K562 (cell line): Measurements from ENCODE around the gene DCXR. TPM values are rescaled to one million over a fixed set of nuclear protein-coding genes. Genes with fewer than 3 reads are reported as not detected.

Source experiments
- ATAC-seq: fragments of 200-7000 bp; cut with Tn5 transposase; 3 replicates; pipeline ENCODE4 v1.9.1; 2020; ENCODE audit warnings: moderate library complexity
- BruUV-seq: library from RNA; stranded (reverse); fragments of 400-500 nt; replicated peaks from 2 replicates; lab custom pipeline; 2021; lab: Mats Ljungman, UMichigan
- CTCF ChIA-PET: fragments of 300-600 bp; formaldehyde crosslinking; extraction: SDS; loops from one replicate; lab custom pipeline; 2021; ENCODE audit warnings: low intra/inter-chr PET ratio; lab: Yijun Ruan, JAX
- POLR2A ChIA-PET: fragments of 300-600, 350-650 bp; sonication (Branson Sonifier 250); formaldehyde crosslinking; extraction: SDS; loops from one replicate; lab custom pipeline; 2021; ENCODE audit warnings: antibody characterized with exemption, inconsistent platforms; lab: Yijun Ruan, JAX
- DNase-seq, 4 experiments: peaks; one replicate each; pipeline versions ENCODE4 v3.0.0 to v3.0.0-alpha.2; 2011 to 2018; ENCODE audit warnings: low spot score in 3 of 4, mixed read lengths in 3 of 4; ENCODE audit errors: extremely low read depth in 1 of 4
- FAIRE-seq: peaks from 2 replicates; lab custom pipeline; 2011; peaks lifted over from hg19 to GRCh38; lab: Jason Lieb, UNC
- H2AFZ ChIP-seq: 2 replicates; pipeline ENCODE4 v1.6.0; 2011; ENCODE audit warnings: low read depth, low read length, control low read depth, inconsistent platforms
- H3K27ac ChIP-seq: fragments of 200-600 bp; 3 replicates; pipeline ENCODE4 v1.8.0; 2011; ENCODE audit warnings: low read depth, mild to moderate bottlenecking, control low read depth, inconsistent platforms, low read length, moderate library complexity, mixed read lengths; ENCODE audit errors: extremely low read depth
- H3K27me3 ChIP-seq, 2 experiments: fragments of 300-600 bp in 1 of 2; 2 replicates in 1 of 2; 3 replicates in 1 of 2; pipeline versions ENCODE4 v1.6.0 to v1.8.0; 2011; ENCODE audit warnings: inconsistent platforms in 2 of 2, low read length in 2 of 2, mild to moderate bottlenecking in 1 of 2, mixed read lengths in 1 of 2, moderate library complexity in 1 of 2; ENCODE audit not compliant: control insufficient read depth in 2 of 2, insufficient read depth in 2 of 2
- H3K36me3 ChIP-seq: fragments of 300-600 bp; 3 replicates; pipeline ENCODE4 v1.8.0; 2011; ENCODE audit warnings: mild to moderate bottlenecking, low read length, inconsistent platforms; ENCODE audit not compliant: control insufficient read depth, insufficient read depth
- H3K4me1 ChIP-seq, 2 experiments: fragments of 200-600 bp in 1 of 2; replicated peaks in 1 of 2; 2 replicates in 1 of 2; 3 replicates in 1 of 2; pipeline versions ENCODE4 v1.5.1 to v1.8.0; 2011; ENCODE audit warnings: inconsistent platforms in 2 of 2, low read length in 2 of 2, mild to moderate bottlenecking in 1 of 2, mixed read lengths in 1 of 2, moderate library complexity in 1 of 2; ENCODE audit not compliant: control insufficient read depth in 2 of 2, insufficient read depth in 2 of 2
- H3K4me2 ChIP-seq: 2 replicates; pipeline ENCODE4 v1.6.1; 2011; ENCODE audit warnings: low read length, control low read depth, inconsistent platforms, mixed read lengths; ENCODE audit not compliant: insufficient read depth
- H3K4me3 ChIP-seq: fragments of 200-600 bp; sonication (generic), shearing (Covaris generic); 2 replicates; pipeline ENCODE4 v1.5.1; 2016; ENCODE audit warnings: control low read depth, inconsistent platforms
- H3K79me2 ChIP-seq: fragments of 200-600 bp; 3 replicates; pipeline ENCODE4 v1.8.0; 2011; ENCODE audit warnings: low read length, inconsistent platforms; ENCODE audit not compliant: control insufficient read depth, insufficient read depth
- H3K9ac ChIP-seq, 2 experiments: 2 replicates each; pipeline versions ENCODE4 v1.6.0 to v1.6.1; 2011; ENCODE audit warnings: low read depth in 2 of 2, low read length in 2 of 2, control low read depth in 1 of 2, inconsistent platforms in 1 of 2, mild to moderate bottlenecking in 1 of 2, mixed read lengths in 1 of 2; ENCODE audit not compliant: insufficient read depth in 1 of 2
- H3K9me1 ChIP-seq: one replicate; pipeline ENCODE4 v1.6.0; 2011; ENCODE audit warnings: inconsistent platforms, mild to moderate bottlenecking, low read length, moderate library complexity; ENCODE audit not compliant: control insufficient read depth, insufficient read depth
- H3K9me3 ChIP-seq: replicated peaks from 2 replicates; pipeline ENCODE4 v1.5.1; 2011; ENCODE audit warnings: low read depth, low read length, inconsistent platforms; ENCODE audit not compliant: control insufficient read depth, insufficient read depth
- H4K20me1 ChIP-seq: replicated peaks from 2 replicates; pipeline ENCODE4 v1.6.1; 2011; ENCODE audit warnings: low read length, inconsistent platforms, mixed read lengths; ENCODE audit not compliant: control insufficient read depth, insufficient read depth
- DMBX1 ChIP-seq: fragments of 250-450 bp; sonication (Bioruptor Pico); IDR thresholded peaks from 2 replicates; pipeline ENCODE4 v1.8.0; 2022; ENCODE audit warnings: inconsistent platforms, mild to moderate bottlenecking, moderate library complexity, borderline replicate concordance
- ELF4 ChIP-seq: fragments of 450-650 bp; formaldehyde crosslinking; IDR thresholded peaks from 2 replicates; pipeline ENCODE4 v1.4.0; 2022; ENCODE audit warnings: missing genetic modification characterization
- FOXP1 ChIP-seq: sonication (generic); formaldehyde crosslinking; IDR thresholded peaks from 2 replicates; pipeline ENCODE4 v1.8.0; 2022; ENCODE audit warnings: mild to moderate bottlenecking, missing genetic modification reagents
- HMGXB4 ChIP-seq: sonication (generic); formaldehyde crosslinking; IDR thresholded peaks from 2 replicates; pipeline ENCODE4 v1.8.1; 2023; ENCODE audit warnings: mild to moderate bottlenecking, missing genetic modification reagents
- MTA2 ChIP-seq: fragments of 450-650 bp; IDR thresholded peaks from 2 replicates; pipeline ENCODE4 v1.6.1; 2016; ENCODE audit warnings: low read depth
- MYBL2 ChIP-seq, 2 experiments: fragments of 450-650 bp in 1 of 2; sonication (generic) in 1 of 2; formaldehyde crosslinking in 1 of 2; IDR thresholded peaks; 2 replicates each; pipeline versions ENCODE4 v1.6.1 to v1.8.1; 2017 to 2022; ENCODE audit warnings: borderline replicate concordance in 1 of 2, inconsistent platforms in 1 of 2, low read depth in 1 of 2, mild to moderate bottlenecking in 1 of 2, missing genetic modification reagents in 1 of 2, moderate library complexity in 1 of 2
- NONO ChIP-seq, 2 experiments: fragments of 200-400 bp in 1 of 2; fragments of 450-650 bp in 1 of 2; formaldehyde crosslinking in 1 of 2; IDR thresholded peaks; 2 replicates each; pipeline ENCODE4 v1.6.1; 2017; ENCODE audit warnings: low read depth in 2 of 2, mild to moderate bottlenecking in 2 of 2, moderate library complexity in 2 of 2, low read length in 1 of 2
- NRF1 ChIP-seq, 2 experiments: fragments of 450-650 bp; IDR thresholded peaks in 1 of 2; conservative IDR thresholded peaks in 1 of 2; 2 replicates each; pipeline ENCODE4 v1.6.1; 2014; ENCODE audit warnings: mild to moderate bottlenecking in 2 of 2
- ZC3H4 ChIP-seq: sonication (generic); formaldehyde crosslinking; IDR thresholded peaks from 2 replicates; pipeline ENCODE4 v1.9.0; 2021; ENCODE audit warnings: missing genetic modification reagents, borderline replicate concordance
- ZNF174 ChIP-seq: fragments of 250-450 bp; sonication (Bioruptor Pico); IDR thresholded peaks from 2 replicates; pipeline ENCODE4 v1.4.0; 2020; ENCODE audit warnings: mild to moderate bottlenecking
- ZNF445 ChIP-seq: fragments of 250-450 bp; sonication (Bioruptor Pico); IDR thresholded peaks from 2 replicates; pipeline ENCODE4 v1.4.0; 2020; ENCODE audit warnings: low read depth, mild to moderate bottlenecking, moderate library complexity
- WGBS: fragments of 100-300 bp; shearing (Covaris generic); methylation state at CpG from one replicate; pipeline ENCODE4 v1.1.6; 2016; ENCODE audit warnings: low coverage, mixed read lengths; ENCODE audit not compliant: insufficient coverage; ENCODE audit errors: missing lambda C conversion rate; 5-methylcytosine and 5-hydroxymethylcytosine counted together
- in situ Hi-C: fragments of 300-500 bp; cut with MboI; formaldehyde crosslinking; loops from 4 replicates; pipeline ENCODE4 v1.15.0; 2018; ENCODE audit warnings: inconsistent platforms, mixed read lengths
- intact Hi-C: fragments of 100-400 bp; cut with micrococcal nuclease; formaldehyde crosslinking; loops from 2 replicates; pipeline ENCODE4 v1.14.2; 2022
- polyA plus RNA-seq, 8 experiments: library from polyadenylated mRNA; depleted of rRNA in 4 of 8; stranded (reverse) in 5 of 8; unstranded in 3 of 8; fragments of >200 nt; fragmentation: Nextera tagmentation in 2 of 8; fragmentation: Illumina TruSeq in 1 of 8; extraction: Ambion mirVana in 2 of 8; extraction: Trizol in 1 of 8; gene quantifications; 2 replicates each; pipeline versions ENCODE4 v1.2.1 to v1.2.3, GENCODE V29; 2011 to 2014; ENCODE audit warnings: inconsistent platforms in 1 of 8, missing spikeins in 1 of 8
- total RNA-seq, 7 experiments: library from RNA; depleted of rRNA in 6 of 7; stranded (reverse); fragments of >200 nt in 6 of 7; fragmentation: Illumina TruSeq in 2 of 7; extraction: Trizol in 2 of 7; gene quantifications; 2 replicates each; pipeline versions ENCODE4 v1.2.1 to v1.2.3, GENCODE V29; 2011 to 2021; ENCODE audit warnings: low replicate concordance in 1 of 7
- TF ChIP-seq, protein P1 (sequence below): fragments of 450-650 bp; IDR thresholded peaks from 2 replicates; pipeline ENCODE4 v1.6.1; 2016; ENCODE audit warnings: mild to moderate bottlenecking
- TF ChIP-seq, protein P2 (sequence below): sonication (generic); formaldehyde crosslinking; IDR thresholded peaks from 2 replicates; pipeline ENCODE4 v1.9.0; 2022; ENCODE audit warnings: mild to moderate bottlenecking, missing genetic modification reagents

The DCXR gene
- total and polyA plus RNA-seq, 9 of the 15 experiments (the other 6 are each of a cell fraction or from before 2014, with no cell fraction given): 21.3 to 274 (median 156) TPM

- 0 out of 4 replicates have a peak, but pooled peaks of 1 of the 2 experiments have one; percentile 11 for TF ChIP-seq NRF1 (conservative IDR thresholded peaks at IDR 0.05 in 1 of 2, IDR thresholded peaks at IDR 0.05 in 1 of 2)
- no peak for TF ChIP-seq FOXP1 (CRISPR knock-in tag)
- TF ChIP-seq ELF4 (CRISPR knock-in tag): 0 out of 2 replicates have a peak, but pooled peaks have one; percentile 56
- no peak for TF ChIP-seq MYBL2 (IDR thresholded peaks at IDR 0.05; ENCODE audit: low read depth)
- TF ChIP-seq MYBL2 (CRISPR knock-in tag; IDR thresholded peaks at IDR 0.05; ENCODE audit: borderline replicate concordance): no peak
Observed at GRCh38 chr17:82065638-82066303, 28.3 kb upstream of the DCXR start, which contains the start of gene DUS1L (continued).

DNA sequence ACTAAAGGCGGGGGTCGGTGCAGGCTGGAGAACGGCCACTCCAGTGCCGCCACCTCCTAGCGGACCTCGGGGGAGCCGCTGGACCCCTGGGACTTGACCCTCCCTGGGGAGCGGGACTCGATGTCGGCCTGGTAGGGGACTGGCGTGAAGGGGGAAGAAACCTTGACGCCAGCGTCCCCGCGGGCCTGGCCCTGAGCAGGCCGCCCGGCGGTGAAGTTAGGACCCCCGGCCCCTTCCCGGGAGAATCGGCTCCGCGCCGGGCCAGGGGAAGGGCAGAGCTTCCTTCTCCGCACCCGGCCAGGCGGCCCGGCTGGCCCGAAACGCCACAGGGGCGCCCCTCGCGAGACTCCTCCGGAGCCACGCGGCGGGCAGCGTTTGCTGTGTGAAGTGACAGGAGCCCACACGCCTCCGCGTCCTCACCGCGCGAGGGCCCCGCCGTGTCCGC, 27.7 kb upstream of the DCXR start:
- Histone ChIP-seq H4K20me1 (no peaks in the 10 kb centered on the region), H3K9ac (peak overlapping the region; percentile 98 to 100), H3K4me2 (peak overlapping the region; percentile 91), H3K36me3 (peaks cover 42% of the 10 kb centered on the region; the same call in 2 of the 3 replicates), H3K27ac (peak overlapping the region; percentile 79), H3K79me2 (peaks cover 28% of the 10 kb centered on the region), H3K9me1 (no peaks in the 10 kb centered on the region), H3K4me3 (peak overlapping the region; percentile 99), H2AFZ (peak overlapping the region; percentile 31; the same call in 1 of the 2 replicates), H3K9me3 (no peaks in the 10 kb centered on the region), H3K27me3 (no peaks in the 10 kb centered on the region), H3K4me1 (peaks cover 3 to 58% of the 10 kb centered on the region in 2 experiments; a peak in 3 of 5 replicates)
- ChIA-PET POLR2A (interaction anchor here (0.6 to 3.9 kb wide), 5 partner anchors 12 to 232 kb away, joined by 3 to 24 read pairs (median 4); partner anchors contain the start of gene FASN), CTCF (no interaction called here)
- no TSS peak for BruUV-seq
- DNase-seq (no peak), FAIRE-seq (no peak), ATAC-seq (peak; percentile 48)
- intact Hi-C loops (no loop called here), in situ Hi-C loops (no loop called here)
- WGBS: 0% methylated on average over 38 of the region's 47 CpGs
- TF ChIP-seq NONO (IDR thresholded peaks at IDR 0.05; ENCODE audit: low read depth in 2 of 2, low read length in 1 of 2) (peak in 1 of 2 experiments; percentile 85; a peak in 2 of 4 replicates), HMGXB4 (CRISPR knock-in tag) (0 out of 2 replicates have a peak, but pooled peaks have one; percentile 23), ZC3H4 (CRISPR knock-in tag) (0 out of 2 replicates have a peak, but pooled peaks have one; percentile 23), MTA2 (no peak), ZNF445 (CRISPR knock-in tag) (no peak), ZNF174 (CRISPR knock-in tag) (no peak), DMBX1 (no peak)
- TF ChIP-seq, protein P1, sequence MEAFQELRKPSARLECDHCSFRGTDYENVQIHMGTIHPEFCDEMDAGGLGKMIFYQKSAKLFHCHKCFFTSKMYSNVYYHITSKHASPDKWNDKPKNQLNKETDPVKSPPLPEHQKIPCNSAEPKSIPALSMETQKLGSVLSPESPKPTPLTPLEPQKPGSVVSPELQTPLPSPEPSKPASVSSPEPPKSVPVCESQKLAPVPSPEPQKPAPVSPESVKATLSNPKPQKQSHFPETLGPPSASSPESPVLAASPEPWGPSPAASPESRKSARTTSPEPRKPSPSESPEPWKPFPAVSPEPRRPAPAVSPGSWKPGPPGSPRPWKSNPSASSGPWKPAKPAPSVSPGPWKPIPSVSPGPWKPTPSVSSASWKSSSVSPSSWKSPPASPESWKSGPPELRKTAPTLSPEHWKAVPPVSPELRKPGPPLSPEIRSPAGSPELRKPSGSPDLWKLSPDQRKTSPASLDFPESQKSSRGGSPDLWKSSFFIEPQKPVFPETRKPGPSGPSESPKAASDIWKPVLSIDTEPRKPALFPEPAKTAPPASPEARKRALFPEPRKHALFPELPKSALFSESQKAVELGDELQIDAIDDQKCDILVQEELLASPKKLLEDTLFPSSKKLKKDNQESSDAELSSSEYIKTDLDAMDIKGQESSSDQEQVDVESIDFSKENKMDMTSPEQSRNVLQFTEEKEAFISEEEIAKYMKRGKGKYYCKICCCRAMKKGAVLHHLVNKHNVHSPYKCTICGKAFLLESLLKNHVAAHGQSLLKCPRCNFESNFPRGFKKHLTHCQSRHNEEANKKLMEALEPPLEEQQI: no peak
- TF ChIP-seq, protein P2, sequence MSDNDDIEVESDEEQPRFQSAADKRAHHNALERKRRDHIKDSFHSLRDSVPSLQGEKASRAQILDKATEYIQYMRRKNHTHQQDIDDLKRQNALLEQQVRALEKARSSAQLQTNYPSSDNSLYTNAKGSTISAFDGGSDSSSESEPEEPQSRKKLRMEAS (CRISPR knock-in tag): peak; percentile 19; the same call in 1 of the 2 replicates
